Occipital lobe (tissue), 2 donors: Measurements from ENCODE around the gene SEMA4A. TPM values are rescaled to one million over a fixed set of nuclear protein-coding genes. Genes with fewer than 3 reads are reported as not detected.
A peak's percentile ranks its signal among the peaks of the same experiment; 100 is the strongest.
"Not testable (repeated sequence)": the region's sequence is repeated elsewhere in the genome, so short reads cannot be mapped to it uniquely, and the experiment has no call there.

Experiments
- DNase-seq: peaks from one replicate; lab custom pipeline; 2025; lab: John Stamatoyannopoulos, UW
- total RNA-seq: library from RNA; depleted of rRNA; stranded (reverse); fragments of >200 nt; gene quantifications from one replicate; pipeline ENCODE4 v1.2.3, GENCODE V29; 2014

Gene SEMA4A
- total RNA-seq, 1 donor from 2014 or later: 13.6 TPM

- DNase-seq: no peak
Measured at GRCh38 chr1:156118177-156118868, 35.1 kb upstream of the SEMA4A start.

- no peak for DNase-seq
Measured at GRCh38 chr1:156119503-156120209, 33.7 kb upstream of the SEMA4A start.

- no peak for DNase-seq
Measured at GRCh38 chr1:156120318-156120717, 33.1 kb upstream of the SEMA4A start.

GRCh38 chr1:156121005-156121404 lies 32.4 kb upstream of the SEMA4A start:
- not testable (repeated sequence) for DNase-seq

DNA sequence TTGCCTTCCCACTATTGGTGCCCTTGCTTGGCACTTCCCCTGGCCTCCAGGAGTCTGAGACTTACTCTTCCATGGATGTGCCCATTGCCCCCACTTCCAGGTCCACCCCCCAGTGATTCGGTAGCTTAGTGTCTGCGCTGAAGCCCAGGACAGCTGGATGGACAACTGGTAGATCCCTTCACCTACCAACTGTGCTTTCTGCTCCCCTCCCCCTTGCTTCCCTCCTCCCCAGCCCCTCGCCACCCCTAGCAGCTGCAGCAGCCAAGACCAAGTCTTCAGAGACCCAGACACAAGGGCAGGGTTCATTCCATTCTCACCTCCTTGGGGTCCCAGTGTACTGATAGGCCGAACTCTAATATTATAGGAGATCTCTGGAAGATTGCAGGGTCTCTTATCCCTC lies 31.9 kb upstream of the SEMA4A start:
- DNase-seq: no peak

GRCh38 chr1:156122086-156122485 lies 31.3 kb upstream of the SEMA4A start:
- DNase-seq: no peak

GRCh38 chr1:156122519-156123355 lies 30.6 kb upstream of the SEMA4A start:
- peak; percentile 29 for DNase-seq

DNA sequence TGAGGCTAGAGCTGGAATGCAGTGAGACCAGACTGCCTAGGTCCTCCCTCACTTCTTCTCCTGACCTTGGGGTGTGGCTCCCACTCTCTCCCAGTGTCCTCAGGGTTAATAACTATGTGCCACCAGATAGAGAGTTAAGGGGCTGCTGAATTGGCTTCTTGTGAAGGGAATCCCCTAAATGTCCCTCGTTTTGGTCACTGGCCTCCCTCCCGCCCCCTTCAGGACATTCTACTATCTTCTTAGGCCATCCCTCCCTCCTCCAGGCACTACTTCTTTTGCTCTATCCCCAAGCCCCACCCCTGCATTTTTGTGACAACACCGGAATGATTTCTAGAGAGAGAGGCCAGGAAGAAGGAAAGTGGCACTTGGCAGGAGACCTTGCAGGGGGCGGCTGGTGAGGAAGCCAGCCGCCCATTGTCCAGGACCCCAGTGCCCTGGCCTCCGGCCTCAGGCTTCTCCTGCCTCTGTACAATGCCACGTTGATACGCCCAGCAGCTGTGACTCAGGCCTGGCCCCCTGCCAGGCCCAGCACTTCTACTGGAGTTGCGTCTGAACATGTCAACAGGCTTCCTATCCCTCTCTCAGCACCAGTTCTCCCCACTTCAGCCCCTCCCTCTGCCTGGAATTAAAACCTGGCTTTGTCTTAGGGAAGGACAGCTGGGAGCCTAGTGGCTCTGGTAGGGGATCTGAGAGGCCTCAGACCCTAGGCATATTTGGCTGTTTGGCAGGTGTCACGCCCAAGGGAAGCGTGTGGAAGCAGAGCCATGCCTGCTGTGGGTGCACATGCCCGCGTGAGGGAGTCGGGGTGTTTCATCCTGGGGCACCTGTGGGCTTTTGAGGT lies 29.8 kb upstream of the SEMA4A start:
- peak; percentile 87 for DNase-seq

- no peak for DNase-seq
Measured at GRCh38 chr1:156124557-156125483, 28.6 kb upstream of the SEMA4A start.

GRCh38 chr1:156125544-156125943 lies 27.8 kb upstream of the SEMA4A start:
- not testable (repeated sequence) for DNase-seq

DNA sequence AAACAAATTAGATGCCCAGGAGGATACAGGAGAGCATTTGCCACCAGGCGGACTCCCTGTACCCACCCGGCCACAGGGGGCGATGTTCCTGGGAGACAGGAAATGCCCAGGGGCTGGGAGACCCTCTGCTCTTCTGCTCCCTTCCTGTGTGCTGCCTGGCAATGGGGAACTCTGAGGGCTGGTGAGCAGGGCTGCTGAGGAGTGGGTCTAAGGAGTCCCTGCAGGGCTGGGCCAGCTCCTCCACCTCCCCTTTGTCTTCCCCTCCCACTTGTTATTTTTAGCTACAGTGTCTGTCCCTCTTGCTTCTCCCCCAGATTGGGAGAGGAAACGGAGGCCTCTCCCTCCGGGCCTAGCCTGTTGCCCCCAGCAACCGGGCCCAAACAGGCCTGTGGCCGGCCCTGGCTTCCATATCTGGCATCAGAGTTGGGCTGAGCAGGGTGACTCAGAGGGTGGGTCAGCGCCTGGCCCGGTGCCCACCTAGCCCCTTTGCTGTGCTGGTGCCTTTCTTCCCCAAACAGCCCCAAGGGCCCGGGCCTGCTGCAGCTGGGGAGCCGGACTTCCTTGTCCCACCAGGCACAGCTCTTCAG lies 27.2 kb upstream of the SEMA4A start:
- no peak for DNase-seq

GRCh38 chr1:156126630-156127534 lies 26.5 kb upstream of the SEMA4A start:
- no peak for DNase-seq

DNA sequence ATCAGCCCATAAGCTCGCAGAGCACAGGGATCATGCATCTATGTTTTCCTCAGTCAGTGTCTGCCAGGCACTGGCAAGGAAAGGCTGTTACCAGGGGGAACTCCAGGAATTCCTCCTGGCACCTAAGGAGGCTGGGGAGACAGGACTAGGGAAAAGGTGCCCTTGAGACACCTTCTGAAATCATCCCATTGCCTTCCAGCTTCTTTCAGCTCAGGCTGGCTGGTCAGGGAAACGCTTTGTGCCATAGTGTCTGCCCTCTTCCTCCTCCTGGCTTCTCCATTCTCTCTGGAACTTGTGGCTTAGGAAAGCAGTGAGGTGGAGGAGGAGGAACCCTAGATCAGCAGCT lies 25.1 kb upstream of the SEMA4A start:
- no peak for DNase-seq

GRCh38 chr1:156128654-156129597 lies 24.5 kb upstream of the SEMA4A start:
- DNase-seq: no peak

GRCh38 chr1:156129687-156130577 lies 23.5 kb upstream of the SEMA4A start:
- peak; percentile 23 for DNase-seq

- DNase-seq: no peak
Measured at GRCh38 chr1:156130578-156130942, 22.8 kb upstream of the SEMA4A start.
